GM12874 (cell line): ENCODE measurements around the gene SSC5D.

Source experiments
- TF ChIP-seq, protein P1 (sequence below): IDR thresholded peaks from 2 replicates; pipeline ENCODE4 v1.5.1; 2011; ENCODE audit warnings: low read depth, mild to moderate bottlenecking, control low read depth, low read length, moderate library complexity; ENCODE audit not compliant: insufficient read depth

Gene SSC5D

DNA sequence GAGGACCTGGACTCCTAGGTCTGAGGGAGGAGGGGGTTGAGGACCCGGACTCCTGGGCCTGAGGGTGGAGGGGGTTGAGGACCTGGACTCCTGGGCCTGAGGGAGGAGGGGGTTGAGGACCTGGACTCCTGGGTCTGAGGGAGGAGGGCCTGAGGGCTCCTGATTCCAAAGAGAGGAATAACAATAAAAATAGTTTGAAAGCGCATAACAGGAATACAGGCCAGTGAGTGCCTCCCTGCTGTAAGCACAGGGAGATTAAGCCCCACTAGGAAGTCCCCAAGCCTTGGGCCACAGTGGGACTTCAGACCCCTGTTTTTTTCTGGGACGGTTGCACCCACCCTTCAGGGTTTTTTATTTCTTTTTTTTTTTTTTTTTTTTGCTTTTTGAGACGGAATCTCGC lies 49.9 kb downstream of the SSC5D start:
- TF ChIP-seq, protein P1, sequence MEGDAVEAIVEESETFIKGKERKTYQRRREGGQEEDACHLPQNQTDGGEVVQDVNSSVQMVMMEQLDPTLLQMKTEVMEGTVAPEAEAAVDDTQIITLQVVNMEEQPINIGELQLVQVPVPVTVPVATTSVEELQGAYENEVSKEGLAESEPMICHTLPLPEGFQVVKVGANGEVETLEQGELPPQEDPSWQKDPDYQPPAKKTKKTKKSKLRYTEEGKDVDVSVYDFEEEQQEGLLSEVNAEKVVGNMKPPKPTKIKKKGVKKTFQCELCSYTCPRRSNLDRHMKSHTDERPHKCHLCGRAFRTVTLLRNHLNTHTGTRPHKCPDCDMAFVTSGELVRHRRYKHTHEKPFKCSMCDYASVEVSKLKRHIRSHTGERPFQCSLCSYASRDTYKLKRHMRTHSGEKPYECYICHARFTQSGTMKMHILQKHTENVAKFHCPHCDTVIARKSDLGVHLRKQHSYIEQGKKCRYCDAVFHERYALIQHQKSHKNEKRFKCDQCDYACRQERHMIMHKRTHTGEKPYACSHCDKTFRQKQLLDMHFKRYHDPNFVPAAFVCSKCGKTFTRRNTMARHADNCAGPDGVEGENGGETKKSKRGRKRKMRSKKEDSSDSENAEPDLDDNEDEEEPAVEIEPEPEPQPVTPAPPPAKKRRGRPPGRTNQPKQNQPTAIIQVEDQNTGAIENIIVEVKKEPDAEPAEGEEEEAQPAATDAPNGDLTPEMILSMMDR = no peak

DNA sequence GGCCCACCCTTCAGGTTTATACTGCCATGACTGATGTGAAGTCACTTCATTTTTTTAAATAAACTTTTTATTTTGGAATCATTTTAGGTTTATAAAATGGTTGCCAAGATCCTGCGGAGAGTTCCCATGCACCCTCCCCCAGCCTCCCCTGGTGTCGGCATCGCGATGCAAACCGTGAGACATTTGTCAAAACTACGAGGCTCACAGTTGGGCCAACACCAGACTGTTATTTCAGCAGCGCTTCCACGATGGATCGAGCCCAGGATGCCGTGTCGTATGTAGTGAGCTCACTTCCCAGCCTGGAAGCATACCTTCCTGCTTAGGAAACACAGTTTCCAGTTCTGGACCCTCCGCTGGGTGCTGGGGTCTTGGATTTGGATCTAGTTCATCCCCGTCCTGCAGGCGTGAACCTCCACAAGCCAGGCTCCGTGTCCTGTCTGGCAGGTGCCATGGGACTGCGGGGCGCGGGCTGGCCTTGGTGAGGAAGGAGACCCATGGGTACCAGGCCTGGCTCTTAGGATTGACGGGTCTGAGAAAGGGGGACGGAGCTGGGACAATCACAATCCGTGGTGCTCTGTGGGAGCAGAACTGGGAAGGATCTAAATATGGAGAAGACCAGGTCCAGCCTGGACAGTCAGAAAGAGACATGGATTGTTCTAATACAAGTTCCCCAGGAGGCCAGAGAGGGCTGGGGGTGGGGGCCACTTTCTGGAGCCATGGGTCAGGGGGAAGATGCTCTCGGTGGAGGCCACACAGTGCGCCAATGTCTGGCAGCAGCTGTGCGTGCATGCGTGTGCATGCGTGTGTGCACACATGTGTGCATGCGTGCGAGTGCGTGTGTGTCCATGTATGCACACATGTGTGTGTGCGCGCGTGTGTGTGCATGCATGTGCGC lies 51.1 kb downstream of the SSC5D start:
- TF ChIP-seq, protein P1 = no peak

DNA sequence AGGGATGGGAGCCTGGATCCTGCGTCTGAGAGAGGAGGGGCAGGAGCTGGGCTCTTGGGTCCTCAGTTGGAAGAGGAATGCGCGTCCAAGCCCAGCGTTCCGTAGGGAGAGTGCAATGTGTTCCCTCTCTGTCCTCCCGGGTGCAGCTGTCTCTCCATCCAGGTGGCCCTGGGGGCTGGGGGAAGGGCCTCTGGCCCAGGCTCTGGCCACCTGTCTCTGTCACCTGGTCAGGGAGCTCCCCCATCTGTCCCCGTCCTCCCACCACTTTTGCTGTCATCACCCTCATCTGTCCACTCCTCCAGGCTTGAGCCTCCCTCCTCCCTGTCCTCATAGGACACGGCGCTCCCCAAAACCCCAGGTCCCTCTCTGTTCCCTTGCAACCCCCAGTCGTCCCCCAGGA lies 52.4 kb downstream of the SSC5D start:
- TF ChIP-seq, protein P1 = no peak

DNA sequence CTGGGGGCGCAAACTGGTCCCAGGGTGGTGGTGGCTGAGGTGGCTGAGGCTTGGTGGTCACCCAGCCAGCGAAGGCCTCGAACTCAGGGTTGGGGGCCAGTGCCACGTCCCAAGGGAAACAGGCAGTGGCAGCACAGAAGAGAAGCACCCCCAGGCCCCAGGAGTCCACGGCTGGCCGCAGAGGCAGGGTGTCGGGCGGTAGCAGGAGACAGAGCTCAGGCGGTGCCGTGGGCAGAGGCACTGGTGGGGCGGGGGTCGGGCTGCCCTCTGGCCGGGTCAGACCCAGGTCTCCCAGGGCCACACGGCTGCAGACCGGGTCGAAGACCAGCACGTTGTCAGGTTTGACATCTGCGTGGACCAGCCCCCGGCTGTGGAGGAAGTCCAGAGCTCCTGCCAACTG lies 52.9 kb downstream of the SSC5D start:
- TF ChIP-seq, protein P1 = no peak

DNA sequence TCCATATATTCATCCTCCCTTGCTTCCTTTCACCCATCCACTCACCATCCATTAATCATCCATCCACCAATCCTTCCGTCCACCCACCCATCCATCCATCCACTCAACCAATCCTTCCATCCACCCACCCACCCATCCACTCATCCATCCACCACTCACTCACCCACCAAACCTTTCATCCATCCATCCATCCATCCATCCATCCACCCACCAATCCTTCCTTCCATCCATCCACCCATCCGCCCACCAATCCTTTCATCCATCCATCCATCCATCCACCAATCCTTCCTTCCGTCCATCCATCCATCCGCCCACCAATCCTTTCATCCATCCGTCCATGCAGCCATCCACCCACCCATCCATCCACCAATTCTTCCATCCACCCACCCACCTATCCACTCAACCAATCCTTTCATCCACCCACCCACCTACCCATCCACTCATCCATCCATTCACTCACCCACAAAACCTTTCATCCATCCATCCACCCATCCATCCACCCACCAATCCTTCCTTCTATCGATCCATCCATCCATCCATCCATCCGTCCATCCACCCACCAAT lies 54.1 kb downstream of the SSC5D start:
- TF ChIP-seq, protein P1 = no peak

DNA sequence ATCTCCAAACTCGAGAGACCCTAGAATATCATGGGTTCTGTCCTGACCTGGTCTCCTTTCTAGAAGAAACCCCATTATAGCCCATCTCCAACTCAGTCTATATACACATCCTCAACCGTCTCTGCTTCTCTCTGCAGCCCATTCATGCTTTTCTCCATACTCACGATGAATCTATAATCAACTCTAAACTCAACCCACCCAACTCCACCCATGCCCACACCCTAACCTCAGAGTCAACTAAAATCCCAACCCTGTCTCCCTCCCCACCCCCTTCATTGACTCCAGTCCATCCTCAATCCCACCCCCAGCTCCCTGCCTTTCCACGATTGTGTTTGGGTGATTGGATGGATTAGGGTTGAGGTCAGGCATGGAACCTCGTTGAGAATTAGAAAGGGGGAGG lies 55.3 kb downstream of the SSC5D start:
- TF ChIP-seq, protein P1 = no peak

DNA sequence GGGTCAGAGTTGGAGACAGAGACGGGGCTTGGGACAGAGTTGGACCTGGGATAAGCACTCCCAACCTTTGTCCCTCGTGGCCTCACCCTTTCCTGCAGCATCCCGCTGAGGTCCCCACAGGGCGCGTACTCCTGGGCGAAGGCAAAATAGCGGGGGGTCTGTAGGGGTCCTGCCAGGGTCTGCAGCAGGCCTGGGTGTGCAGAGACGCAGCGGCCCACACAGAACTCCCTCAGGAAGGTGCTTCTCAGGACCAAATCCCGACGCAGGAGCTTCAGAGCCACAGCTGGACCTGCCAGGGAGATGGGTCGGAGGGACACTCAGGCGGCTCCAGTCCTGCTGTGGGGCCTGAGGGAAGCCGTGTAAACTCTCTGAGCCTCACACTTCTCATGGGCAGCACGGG lies 55.8 kb downstream of the SSC5D start:
- TF ChIP-seq, protein P1 = no peak
